Measurements from ENCODE around the gene EZR. TPM values are rescaled to one million over a fixed set of nuclear protein-coding genes. Genes with fewer than 3 reads are reported as not detected.
"Not testable (repeated sequence)": the region's sequence is repeated elsewhere in the genome, so short reads cannot be mapped to it uniquely, and the experiment has no call there.

EZR gene
- total RNA-seq, 4 donors from 2014 or later, result 201 to 515 (median 470) TPM

DNA sequence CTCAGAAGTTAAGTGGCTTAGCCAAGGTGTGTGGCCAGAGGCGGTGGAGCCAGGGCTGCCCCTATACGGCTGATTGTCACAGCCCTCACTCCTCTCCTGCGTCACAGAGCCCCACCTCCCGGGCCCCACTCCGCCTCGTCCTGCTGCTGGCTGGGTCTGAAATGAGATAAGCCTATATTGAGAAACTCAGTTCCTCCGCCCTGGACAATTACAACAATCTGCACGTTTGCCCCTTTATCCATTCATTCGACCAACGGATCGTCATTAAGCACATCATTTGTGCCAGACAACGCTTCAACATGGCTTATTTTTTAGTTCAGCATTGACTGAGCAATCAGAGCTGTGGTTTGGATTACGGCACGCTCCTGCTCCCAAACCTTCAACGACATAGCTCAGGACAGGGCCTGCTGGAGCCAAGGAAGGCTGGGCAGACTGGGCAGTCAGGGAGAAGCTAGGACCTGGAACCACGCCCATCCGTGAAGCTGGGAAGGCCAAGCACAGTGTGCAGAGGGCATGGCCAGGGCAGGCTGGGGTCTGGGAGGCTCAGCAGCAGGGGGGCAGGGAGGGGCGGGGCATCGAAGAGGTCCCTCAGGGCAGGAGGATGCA is 16.6 kb upstream of the EZR start:
- no peaks in the 10 kb centered on the region for H3K27me3 ChIP-seq
- H3K4me3 ChIP-seq, result no peak overlapping the region
- peak overlapping the region in 2 of 4 donors; percentile 12 to 64 for H3K27ac ChIP-seq
- peak in 2 of 3 donors; percentile 69 to 71 for DNase-seq
- H3K9me3 ChIP-seq, result no peaks in the 10 kb centered on the region
- no peaks in the 10 kb centered on the region for H3K36me3 ChIP-seq
- TF ChIP-seq, protein P1, sequence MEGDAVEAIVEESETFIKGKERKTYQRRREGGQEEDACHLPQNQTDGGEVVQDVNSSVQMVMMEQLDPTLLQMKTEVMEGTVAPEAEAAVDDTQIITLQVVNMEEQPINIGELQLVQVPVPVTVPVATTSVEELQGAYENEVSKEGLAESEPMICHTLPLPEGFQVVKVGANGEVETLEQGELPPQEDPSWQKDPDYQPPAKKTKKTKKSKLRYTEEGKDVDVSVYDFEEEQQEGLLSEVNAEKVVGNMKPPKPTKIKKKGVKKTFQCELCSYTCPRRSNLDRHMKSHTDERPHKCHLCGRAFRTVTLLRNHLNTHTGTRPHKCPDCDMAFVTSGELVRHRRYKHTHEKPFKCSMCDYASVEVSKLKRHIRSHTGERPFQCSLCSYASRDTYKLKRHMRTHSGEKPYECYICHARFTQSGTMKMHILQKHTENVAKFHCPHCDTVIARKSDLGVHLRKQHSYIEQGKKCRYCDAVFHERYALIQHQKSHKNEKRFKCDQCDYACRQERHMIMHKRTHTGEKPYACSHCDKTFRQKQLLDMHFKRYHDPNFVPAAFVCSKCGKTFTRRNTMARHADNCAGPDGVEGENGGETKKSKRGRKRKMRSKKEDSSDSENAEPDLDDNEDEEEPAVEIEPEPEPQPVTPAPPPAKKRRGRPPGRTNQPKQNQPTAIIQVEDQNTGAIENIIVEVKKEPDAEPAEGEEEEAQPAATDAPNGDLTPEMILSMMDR (IDR thresholded peaks at IDR 0.05), result no peak
- TF ChIP-seq POLR2A (IDR thresholded peaks at IDR 0.05), result no peak
- H3K4me1 ChIP-seq, result peaks cover 0 to 5% (median 0%) of the 10 kb centered on the region in 4 donors

DNA sequence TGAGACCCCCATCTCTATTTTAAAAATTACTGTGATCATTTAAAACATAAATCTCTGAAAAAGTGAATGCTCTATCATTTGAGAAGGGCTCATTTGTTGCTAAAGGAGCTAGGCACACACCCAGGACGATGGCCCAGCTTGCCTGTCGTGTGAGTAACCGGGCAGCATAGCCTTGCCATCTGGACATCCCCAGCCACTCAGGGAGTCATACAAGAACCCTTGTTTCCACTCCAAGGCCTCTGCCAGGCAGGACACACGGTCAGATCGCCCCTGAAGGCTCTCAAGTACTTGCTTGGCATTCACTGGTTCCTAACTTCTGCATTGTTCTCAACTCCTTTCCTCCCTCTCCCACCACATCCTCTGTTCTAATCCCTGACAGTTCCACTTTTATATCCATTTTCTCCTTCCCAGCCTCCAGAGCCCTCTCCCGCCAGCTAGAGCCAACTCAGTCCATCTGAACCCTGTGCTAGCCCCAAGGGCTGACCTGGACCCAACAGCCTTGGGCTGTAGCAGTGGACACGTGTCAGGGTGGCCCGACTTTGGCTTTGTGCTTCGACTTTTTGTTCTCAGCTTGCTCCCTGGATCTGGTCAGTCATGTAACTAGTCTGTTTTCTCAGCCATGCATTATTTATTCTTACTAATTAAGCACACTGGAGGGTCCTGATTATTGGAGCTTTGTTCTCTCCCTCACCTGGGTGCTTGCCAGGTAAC is 15.7 kb upstream of the EZR start:
- TF ChIP-seq, protein P1 (IDR thresholded peaks at IDR 0.05), result no peak
- H3K27me3 ChIP-seq, result no peaks in the 10 kb centered on the region
- no peak overlapping the region for H3K4me3 ChIP-seq
- peak overlapping the region in 1 of 4 donors; percentile 64 for H3K27ac ChIP-seq
- no peaks in the 10 kb centered on the region for H3K9me3 ChIP-seq
- peaks cover 0 to 5% (median 0%) of the 10 kb centered on the region in 4 donors for H3K4me1 ChIP-seq
- no peak for DNase-seq
- H3K36me3 ChIP-seq, result no peaks in the 10 kb centered on the region

DNA sequence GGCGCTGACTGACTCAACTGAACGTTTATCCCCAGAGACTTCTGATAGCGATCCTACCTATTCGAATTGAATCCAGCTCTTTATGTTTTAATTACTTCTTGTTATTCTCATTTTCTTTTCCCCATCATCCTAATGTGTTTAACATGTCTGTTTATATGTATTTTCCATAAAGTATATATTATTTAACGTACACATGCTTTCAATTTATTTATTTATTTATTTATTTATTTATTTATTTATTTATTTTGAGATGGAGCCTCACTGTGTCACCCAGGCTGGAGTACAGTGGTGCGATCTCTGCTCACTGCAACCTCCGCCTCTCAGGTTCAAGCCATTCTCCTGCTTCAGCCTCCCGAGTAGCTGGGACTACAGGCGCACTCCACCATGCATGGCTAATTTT is 13.6 kb upstream of the EZR start:
- not testable (repeated sequence) for H3K36me3 ChIP-seq, H3K4me1 ChIP-seq, DNase-seq, H3K4me3 ChIP-seq, H3K27me3 ChIP-seq, H3K27ac ChIP-seq, H3K9me3 ChIP-seq

DNA sequence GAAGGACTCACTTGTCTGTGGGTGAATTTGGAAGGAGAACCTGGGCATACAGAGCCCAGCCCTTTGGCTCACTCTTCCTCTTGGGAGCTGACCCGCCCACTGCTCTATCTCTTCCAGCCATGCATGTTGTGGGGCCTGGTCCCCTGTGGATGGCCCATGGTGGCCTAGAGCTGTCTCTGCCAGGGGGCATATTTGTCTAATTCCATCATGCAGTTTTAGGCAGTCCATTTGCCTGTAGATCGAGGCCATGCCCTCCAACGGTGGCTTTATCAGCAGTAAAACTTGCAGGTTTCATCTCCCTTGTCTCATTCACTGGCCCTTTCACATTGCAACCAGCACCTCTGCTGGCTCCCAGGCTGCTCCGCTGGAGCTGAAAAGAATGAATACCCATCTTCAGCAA is 12.9 kb upstream of the EZR start:
- H3K4me3 ChIP-seq, result no peak overlapping the region
- TF ChIP-seq POLR2A (IDR thresholded peaks at IDR 0.05), result no peak
- TF ChIP-seq, protein P1 (IDR thresholded peaks at IDR 0.05), result no peak
- peaks cover 0 to 5% (median 0%) of the 10 kb centered on the region in 4 donors for H3K4me1 ChIP-seq
- H3K36me3 ChIP-seq, result no peaks in the 10 kb centered on the region
- DNase-seq, result no peak
- H3K27me3 ChIP-seq, result no peaks in the 10 kb centered on the region
- no peak overlapping the region for H3K27ac ChIP-seq
- no peaks in the 10 kb centered on the region for H3K9me3 ChIP-seq

DNA sequence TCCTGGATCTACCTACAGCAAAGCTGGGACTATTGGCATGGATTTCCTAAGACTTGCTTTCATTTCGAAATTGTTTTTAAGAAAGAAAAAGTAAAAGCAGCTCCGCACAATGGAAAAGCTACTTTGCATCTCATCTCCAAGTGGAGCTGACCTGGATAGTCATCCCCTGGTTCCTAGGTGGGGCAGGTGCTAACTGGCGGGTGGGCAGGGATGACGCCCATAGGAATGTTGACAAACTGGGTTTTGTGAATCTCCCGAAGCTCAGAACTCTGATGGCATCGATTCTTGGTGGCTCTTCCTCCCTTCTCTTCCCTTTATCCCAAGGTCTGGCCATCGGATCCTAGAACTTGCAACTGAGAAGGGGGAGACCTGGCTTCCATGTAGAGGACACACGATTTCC is 12.4 kb upstream of the EZR start:
- Histone ChIP-seq H3K9me3 (no peaks in the 10 kb centered on the region), H3K27ac (no peak overlapping the region), H3K27me3 (no peaks in the 10 kb centered on the region), H3K4me3 (no peak overlapping the region), H3K4me1 (peaks cover 0 to 5% (median 0%) of the 10 kb centered on the region in 4 donors), H3K36me3 (no peaks in the 10 kb centered on the region)
- no peak for TF ChIP-seq POLR2A (IDR thresholded peaks at IDR 0.05)
- TF ChIP-seq, protein P1 (IDR thresholded peaks at IDR 0.05), result no peak
- DNase-seq, result no peak

DNA sequence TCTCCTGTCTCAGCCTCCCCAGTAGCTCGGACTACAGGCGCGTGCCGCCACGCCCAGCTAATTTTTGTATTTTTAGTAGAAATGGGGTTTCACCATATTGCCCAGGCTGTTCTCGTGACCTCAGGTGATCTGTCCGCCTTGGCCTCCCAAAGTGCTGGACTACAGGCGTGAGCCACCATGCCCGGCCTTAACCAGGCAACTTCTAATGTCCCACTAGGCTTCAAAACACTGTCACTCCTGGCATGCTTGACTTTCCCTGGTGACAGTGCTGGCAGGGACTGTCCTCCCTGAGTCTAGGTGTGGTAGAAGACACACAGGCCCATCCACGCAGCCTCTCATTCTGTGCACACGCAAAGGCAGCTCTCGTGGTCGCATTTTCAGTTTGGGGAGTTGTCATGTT is 11.6 kb upstream of the EZR start:
- Histone ChIP-seq H3K4me3 (no peak overlapping the region), H3K9me3 (no peaks in the 10 kb centered on the region), H3K27me3 (no peaks in the 10 kb centered on the region), H3K4me1 (peaks cover 0 to under 1% (median 0%) of the 10 kb centered on the region in 4 donors), H3K27ac (no peak overlapping the region), H3K36me3 (no peaks in the 10 kb centered on the region)
- no peak for DNase-seq
- TF ChIP-seq, protein P1 (IDR thresholded peaks at IDR 0.05), result no peak
- no peak for TF ChIP-seq POLR2A (IDR thresholded peaks at IDR 0.05)

All from Peyer's patch (tissue), 4 donors.